GM12801 (cell line): ENCODE measurements around the gene MYO3A.

Experiments used
- CTCF ChIP-seq: IDR thresholded peaks from one replicate; pipeline ENCODE4 v1.5.1; 2011; ENCODE audit warnings: control low read depth; ENCODE audit not compliant: insufficient read length; ENCODE audit errors: extremely low read depth

MYO3A gene

GRCh38 chr10:26022831-26023230 lies 88.8 kb downstream of the MYO3A start:
- TF ChIP-seq CTCF, result no peak

- no peak for TF ChIP-seq CTCF
Observed at GRCh38 chr10:26024303-26024702, 90.3 kb downstream of the MYO3A start.

GRCh38 chr10:26025523-26025922 lies 91.5 kb downstream of the MYO3A start:
- TF ChIP-seq CTCF, result no peak

GRCh38 chr10:26029858-26030257 lies 95.8 kb downstream of the MYO3A start:
- no peak for TF ChIP-seq CTCF

GRCh38 chr10:26031300-26031699 lies 97.3 kb downstream of the MYO3A start:
- TF ChIP-seq CTCF, result no peak

- no peak for TF ChIP-seq CTCF
Observed at GRCh38 chr10:26043469-26043868, 109.4 kb downstream of the MYO3A start.

GRCh38 chr10:26044141-26044749 lies 110.2 kb downstream of the MYO3A start:
- no peak for TF ChIP-seq CTCF
